HG03095 (cell line): ENCODE results near the gene FSD2.
A peak's percentile ranks its signal among the peaks of the same experiment; 100 is the strongest.

Experiments used
- ATAC-seq: cut with Tn5 transposase; IDR thresholded peaks from one replicate; pipeline ENCODE4 v1.9.1; 2021; ENCODE audit warnings: moderate library complexity; ENCODE audit not compliant: unreplicated experiment

FSD2 gene, protein sequence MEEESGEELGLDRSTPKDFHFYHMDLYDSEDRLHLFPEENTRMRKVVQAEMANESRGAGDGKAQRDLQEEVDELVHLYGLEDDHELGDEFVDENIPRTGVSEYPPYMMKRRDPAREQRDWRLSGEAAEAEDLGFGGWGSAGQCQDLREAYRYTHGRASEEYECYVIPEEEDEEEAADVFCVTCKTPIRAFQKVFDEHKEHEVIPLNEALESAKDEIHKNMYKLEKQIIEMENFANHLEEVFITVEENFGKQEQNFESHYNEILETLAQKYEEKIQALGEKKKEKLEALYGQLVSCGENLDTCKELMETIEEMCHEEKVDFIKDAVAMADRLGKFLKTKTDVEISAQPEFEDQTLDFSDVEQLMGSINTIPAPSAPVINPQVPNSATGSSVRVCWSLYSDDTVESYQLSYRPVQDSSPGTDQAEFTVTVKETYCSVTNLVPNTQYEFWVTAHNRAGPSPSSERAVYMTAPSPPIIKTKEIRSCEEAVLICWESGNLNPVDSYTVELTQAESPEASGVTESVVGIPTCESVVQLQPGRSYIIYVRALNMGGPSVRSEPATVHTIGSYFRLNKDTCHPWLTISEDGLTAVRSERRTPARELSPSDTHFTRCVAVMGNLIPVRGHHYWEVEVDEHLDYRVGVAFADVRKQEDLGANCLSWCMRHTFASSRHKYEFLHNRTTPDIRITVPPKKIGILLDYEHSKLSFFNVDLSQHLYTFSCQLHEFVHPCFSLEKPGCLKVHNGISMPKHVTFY

DNA sequence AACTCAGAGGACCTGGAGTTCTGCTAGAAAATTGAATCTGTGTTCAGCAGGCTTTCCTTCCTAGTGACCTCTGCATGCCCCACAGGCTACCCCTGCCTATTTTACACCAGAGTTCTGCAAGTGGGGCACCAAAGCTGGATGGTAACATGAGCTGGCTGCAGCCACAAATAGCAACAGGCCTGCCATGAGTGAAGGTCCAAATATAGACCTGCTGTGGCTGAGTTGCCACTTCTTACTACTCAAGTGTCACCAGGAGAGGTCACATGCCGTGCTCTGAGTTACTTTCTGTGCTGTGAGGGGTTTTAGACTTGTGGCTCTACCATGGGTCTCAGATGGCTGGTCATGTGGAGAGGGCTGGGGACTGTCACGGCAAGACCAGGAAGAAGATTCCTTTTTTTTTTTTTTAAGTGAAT is at the start of gene FSD2:
Gene FSD2, minus strand, starts transcription at position 76 of the 413 bp plus-strand sequence. CDS start 18,679 bp downstream, outside the sequence.
- ATAC-seq, result peak; percentile 48

DNA sequence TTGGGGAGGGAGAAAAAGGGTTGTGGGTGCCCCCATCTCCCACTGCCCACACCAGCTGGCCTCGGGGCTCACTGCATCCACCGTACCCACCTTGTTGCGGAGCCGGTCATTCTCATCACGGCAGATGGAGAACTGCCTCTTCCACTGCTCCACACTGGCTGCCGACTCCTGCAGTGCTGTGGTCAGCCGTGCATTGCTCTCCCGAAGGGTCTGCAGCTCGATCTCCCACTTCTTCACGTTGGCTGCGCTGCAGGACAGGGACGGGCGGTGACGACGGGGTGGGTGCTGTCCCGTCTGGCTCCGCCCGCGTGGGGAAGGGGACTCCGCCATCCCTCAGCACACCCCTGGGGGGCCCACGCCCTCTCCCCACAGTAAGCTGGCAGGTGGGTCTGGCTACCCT is 48.7 kb upstream of the FSD2 start:
- ATAC-seq, result no peak

DNA sequence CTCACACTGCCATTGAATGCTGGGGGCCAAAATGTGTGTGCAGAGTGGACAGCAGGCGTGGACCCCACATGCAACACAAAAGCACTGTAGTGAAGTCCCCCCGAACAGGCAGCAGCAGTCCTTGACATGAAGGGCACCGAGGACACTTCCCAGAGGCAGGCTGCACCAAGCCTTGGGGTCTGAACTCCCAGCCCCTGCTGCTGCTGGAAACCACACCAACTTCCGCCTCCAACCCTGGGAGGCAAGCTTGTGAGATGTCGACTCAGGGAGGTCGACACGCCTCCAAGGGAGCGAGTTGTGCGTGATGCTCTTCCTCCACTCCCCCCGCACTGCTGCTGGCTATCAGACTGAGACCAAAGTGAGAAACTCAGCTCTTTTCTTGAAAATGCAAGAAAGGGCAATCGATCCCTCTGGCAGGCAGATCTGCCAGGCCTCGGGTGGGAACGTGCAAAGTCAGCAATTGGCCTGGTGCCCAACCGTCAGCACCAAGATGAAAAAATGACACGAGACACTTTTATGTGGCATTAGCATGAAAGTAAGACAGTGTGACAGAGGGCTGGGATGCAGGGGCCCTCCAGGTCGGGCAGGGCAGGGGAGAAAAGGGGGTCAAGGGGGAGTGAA is 47.2 kb upstream of the FSD2 start:
- ATAC-seq, result no peak

DNA sequence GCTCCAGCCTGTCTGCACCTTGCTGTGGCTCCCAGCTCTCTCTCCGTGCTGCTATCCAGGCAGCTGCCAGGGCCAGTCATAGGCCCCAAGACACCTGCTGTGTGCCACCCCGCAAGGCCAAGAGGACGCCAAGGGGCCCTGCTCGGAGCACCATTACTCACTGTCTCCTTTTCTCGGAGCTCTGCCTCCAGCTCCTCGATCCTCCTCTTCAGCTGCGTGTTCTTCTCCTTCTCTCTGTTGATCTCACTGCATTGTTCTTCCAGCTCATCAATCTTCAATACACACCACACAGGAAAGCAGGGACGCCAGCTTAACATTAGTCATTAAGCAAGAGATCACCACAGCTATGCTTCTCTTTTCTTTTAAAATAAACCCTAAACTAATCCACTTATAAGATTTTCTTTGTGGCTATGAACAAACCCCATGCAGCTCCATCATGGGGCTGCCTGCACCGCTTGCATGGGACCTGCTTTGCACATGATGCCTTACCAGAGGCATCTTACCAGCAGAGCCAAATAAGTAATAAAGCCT is 46.2 kb upstream of the FSD2 start:
- ATAC-seq, result no peak

DNA sequence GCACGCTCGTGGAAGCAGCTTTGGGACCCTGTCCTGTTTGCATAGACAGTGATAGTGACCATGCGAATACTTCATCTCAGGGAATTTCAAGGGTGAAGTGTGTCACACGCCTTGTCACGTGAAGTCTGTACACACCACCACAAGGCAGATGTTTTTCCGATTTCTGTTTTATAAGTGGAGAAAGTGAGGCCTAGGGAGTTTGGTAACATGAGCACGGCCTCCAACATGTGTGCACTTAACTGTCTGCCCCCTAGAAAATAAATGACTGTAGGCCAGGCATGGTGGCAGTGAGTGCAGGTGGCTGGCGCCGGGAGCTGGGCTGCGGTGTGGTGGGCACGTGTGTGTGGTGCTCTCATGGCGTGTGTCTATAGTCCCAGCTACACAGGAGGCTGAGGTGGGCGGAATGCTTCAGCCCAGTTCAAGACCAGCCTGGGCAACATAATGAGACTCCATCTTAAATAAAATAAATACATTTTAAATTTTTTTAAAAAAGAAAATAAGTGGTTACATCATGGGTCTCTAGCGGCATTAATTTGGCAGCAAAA is 45.5 kb upstream of the FSD2 start:
- ATAC-seq, result no peak

DNA sequence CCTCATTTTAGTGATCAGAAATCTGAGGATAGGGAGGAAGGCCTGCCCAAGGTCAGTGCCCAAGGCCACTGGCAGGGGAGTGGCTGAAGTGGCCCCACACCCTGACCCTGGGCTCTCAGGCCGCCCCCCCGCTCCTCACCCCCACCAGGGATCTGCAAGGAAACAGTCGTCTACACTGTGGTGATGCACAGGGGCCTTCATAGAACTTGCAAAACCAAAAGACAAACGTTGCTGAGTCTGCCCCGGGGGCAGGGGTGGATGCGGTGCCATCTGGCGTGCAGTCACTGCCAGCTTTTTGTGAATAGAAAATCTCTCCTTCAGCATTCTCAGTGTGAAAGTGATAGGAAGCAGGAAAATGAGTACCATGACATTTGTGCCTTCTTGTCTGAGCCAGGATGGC is 44.9 kb upstream of the FSD2 start:
- no peak for ATAC-seq

DNA sequence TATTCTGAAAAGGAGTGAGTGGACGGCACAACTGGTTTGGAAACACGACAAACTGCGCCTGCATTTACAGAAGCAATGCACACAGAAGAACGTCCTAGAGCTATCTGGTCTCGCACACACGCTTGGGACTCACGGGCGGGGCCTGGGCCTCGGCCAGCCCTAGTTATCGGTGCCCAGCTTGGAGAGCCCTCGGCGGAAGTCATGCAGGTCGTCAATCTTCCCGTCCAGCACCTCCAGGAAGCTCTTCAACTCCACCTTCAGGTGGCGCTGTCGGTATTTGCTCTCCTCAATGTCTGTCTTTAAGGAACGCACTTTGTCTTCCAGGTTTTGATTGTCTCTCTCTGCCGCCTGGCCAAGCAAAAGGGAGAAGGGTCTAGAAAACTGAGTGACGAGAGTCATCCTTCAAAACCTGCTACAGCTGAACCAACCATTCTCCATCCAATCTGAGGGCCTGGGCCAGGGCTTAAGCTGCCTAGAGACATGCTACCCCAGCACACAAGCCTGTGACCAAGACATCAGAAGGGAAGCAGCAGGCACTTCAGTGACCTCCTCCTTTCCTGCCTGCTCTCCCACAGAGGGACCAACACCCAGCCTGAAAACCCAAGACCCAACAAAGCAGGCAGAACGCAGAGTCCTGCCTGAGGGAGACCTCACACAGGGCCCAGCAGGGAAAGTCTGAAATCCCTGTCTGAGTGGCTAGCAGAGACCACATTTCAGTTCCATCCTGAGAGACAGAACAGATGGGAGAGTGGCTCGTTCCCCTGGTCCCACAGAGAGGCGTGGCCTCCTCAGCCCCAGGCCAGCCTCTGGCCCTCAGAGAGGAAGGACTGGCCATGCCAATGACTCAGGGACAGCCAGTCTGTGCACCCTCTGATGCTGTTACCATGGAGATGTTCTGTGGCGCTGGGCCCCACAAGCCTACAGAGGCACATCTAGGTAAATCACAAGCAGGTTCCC is 44.0 kb upstream of the FSD2 start:
- no peak for ATAC-seq

DNA sequence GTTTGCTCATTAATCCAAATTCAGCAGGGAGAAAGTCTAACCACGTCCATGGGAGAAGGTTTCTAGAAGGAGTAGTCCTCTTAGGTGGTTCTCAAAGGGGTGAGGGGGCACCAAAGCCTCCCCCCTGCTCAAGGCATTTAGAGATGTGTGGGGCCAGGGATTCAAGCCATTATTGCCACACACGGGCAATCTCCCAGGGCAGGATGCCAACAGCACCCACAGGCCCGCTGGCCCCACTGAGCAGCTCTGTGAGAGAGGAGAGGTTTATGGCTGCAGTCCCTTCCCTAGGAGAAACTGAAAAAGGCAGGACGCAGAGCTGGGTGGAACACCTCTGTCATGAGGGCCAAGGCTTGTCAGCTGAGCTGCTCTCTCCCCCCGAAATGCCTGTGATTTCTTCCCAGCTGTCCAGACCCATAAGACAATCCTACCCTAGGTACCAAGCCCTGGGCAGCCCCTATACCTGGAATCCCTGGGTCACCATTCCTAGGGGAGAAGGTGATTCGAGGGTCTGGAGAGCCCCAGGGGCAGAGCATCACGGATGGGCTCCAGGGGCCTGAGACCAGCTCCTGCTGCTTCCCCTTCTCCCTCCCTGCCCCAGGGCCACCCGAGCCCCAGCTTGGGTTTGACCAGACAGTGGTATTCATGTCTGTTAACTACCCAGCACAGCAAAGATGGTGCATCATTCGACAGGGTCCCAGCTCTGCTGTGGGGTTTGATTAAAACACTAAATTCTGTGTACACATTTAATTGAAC is 42.5 kb upstream of the FSD2 start:
- no peak for ATAC-seq

DNA sequence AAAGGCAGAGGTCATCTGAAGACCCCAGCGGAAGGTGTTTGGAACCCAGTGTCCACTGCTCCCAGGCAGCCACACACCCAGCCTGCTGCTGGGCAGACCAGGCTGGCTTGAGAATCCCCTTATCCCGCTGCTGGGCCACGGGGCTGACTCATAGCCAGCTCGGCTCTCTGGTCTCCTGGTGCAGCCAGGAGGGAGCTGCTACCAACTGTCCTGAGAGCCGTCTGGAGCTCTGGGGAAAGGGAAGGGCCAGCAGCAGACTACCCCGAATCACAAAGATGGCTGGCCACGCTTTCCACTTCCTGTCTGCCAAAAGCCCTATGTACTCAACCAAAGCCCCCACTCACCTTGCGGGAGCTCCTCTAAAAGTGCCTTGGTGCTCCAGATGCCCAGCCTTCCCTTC is 41.8 kb upstream of the FSD2 start:
- no peak for ATAC-seq

DNA sequence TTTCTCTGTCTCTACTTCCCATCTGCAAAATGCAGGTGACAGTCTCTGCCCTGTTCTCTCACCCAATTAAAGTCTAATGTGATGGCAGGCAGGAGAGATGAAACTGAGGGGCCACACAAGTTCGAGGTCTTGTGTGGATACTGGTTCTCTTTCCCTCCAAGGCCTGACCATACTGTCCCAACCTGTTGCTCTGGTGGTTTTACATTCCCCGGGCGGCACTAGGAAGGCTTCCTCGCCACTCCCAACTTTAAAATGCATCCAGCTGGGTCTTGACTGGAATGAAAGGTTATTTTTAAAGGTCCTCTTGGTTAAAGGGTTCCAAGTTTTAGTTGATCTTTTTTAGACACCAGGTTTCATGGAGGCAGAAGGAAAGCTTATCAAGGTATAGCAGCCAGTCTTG is 40.8 kb upstream of the FSD2 start:
- ATAC-seq, result no peak

DNA sequence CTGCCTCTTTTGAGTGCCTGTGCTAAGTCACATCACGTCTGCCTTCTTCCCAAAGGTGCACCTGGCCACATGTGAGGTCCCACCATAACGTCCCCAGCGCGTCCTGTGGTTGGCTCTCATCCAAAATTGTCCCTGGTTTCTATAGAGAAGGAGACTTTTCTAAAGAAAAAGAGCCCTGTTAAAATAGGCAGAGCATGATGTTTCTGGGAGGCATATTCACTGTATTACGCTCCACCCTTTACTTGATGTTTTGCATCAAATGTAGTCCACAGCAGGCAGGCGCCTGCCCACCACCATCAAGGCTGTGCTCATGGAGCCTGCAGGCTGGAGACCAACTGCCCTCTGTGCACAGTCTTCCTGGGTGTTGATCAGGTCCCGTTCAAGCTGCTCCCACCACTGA is 39.8 kb upstream of the FSD2 start:
- ATAC-seq, result no peak

DNA sequence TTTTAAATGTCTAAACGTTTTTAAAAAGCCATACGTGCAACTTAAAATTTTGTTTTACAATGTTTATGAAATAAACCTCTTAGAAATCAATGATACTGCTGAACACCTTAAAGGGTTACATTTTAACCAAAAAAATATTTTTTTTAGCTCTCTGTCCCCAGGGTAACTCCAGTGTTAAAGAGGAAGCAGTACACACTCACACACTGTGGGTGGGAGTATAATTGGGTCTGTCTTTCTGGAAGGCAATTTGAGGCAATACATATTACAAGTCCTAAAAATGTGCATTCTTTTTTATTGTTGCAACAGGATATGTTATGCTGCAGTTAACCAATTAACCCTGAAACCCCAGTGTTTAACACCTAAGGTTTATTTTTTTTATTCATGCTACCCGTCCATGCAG is 37.7 kb upstream of the FSD2 start:
- no peak for ATAC-seq

DNA sequence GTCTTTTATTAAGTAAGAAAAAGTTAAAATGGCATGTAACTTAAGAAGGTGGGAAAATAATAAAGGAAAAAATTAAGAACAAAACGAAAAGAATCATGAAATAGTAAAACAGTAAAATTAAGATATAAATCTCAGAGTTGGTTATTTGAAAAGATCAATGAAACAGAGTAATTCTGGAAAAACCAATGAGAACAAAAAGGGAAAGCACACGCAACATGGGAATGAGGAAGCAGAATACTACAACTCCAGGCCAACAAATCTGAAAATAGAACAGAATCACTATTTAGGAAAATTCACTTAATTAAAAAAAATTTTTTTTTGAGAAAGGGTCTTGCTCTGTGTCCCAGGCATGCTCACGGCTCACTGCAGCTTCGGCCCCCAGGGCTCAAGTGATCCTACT is 34.3 kb upstream of the FSD2 start:
- no peak for ATAC-seq

DNA sequence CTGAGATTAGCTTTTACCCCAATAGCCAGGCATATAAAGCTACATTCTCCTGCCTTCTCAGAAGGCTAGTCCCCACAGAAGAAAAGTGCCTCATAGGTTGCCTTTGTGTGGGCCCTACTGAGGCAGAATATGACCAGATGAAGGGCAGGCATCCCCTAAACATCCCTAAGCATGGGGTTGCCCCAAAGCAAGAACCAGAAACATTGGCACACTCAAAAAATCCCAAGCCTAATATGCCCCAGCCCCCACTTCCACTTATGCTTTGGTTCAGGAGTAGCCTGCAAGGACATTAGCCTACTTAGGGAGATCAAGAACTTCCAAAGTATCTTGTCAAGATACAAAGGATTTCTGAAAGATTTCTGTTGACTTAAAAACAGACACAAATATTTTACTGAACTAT is 33.3 kb upstream of the FSD2 start:
- ATAC-seq, result no peak

DNA sequence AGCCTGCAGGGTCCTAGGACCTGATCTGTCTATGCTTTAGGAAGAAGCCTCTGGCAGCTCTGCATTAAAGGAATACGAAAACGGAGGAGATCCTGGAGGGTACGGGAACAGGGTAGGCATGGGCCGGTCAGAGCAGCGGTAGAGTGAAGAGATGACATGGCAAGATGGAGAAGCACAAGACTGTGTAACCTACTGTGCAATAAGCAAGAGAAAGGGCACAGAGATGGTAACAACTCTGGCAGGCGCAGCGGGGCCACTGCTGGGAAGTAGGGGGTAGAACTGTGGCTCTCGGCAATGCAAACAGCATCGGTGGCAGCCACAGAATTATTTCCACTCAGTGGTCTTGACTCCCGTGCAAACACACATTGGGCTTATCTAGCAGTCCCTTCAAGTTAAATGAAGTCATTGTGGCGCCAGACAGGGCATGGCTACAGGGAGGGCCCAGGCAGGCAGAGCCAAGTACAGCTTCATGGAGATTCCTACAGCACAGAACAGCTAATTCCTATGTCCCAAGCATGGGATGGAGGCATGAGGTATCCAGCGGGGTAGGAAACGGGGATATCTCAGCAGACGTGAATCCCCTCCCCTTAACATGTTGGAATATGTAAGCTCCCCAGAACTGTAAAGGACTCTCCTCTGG is 32.3 kb upstream of the FSD2 start:
- no peak for ATAC-seq

DNA sequence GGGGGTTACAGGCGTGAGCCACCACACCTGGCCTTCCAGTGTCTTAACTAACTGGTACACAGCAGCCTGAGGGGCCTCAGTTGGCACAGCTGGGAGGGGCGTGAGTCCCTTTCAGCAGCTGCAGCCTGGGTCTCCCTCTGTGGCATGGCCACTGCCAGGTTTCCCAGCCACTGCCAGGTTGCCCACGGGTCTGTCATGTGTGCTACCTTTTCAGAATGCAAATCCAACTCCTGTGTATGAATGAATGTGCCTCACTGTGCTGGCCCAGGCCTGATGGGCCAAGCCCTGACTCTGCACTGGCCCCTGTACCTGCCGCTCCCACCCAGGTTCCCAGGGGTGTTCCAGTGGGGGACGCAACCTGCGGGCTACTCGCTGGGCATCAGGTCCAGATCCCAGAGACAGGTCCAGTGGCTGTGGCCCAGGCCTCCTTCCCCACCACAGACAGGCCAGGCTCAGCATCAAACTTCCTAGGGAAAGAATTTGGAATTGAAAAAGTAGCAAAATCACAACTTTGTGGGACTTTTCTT is 29.6 kb upstream of the FSD2 start:
- no peak for ATAC-seq

DNA sequence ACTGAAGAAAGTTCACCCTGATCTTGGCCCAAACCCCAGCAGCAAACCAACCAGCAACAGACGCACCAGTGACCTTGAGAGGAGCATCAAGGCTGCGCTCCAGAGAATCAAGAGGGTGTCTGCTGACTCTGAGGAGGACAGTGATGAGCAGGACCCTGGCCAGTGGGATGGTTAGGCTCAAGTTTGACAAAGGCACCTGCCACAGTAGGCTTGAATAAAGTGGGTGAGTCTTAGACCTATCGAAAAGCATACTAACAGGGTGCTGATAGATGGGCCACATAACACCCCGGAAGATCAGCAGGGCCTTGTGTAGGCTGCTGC is 27.5 kb upstream of the FSD2 start:
- ATAC-seq, result no peak

DNA sequence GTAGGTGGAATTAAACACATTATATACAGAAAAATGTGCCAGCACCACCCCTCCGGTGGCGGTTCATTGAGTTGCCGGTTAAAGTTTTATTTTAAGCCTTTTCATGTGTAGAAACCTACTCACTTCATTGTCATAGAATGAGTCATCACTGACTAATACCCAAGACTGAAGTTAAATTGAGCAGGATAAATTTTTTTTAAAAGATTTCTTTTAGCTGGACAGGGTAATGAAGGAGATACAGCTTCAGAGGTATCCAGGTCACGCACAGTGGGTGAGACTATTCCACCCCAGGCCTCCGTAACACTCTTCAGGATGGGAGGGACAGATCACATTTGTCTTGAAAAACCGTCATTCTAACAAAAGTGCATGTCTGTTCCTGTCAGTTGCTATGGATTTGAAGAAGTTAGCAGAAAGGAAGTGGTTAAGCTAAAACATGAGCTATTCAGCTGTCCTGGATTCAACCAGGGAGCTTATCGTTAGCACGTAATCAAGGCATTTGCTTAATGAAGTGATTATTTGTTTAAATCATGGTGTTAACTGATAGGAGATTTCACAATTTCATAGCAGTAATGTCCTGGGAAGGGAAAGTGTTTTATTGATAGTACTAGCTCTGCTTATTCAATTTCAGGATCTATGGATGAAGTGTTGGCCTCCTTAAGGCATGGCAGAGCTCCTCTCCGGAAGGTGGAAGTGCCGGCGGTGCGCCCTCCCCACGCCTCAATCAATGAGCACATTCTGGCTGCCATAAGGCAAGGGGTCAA is 26.9 kb upstream of the FSD2 start:
- peak; percentile 87 for ATAC-seq
